HG02938 (cell line): ENCODE measurements around the gene ZNF684.
"Not testable (repeated sequence)": the region's sequence is repeated elsewhere in the genome, so short reads cannot be mapped to it uniquely, and the experiment has no call there.

Source experiments
- ATAC-seq: cut with Tn5 transposase; IDR thresholded peaks from one replicate; pipeline ENCODE4 v1.9.1; 2021; ENCODE audit warnings: mild to moderate bottlenecking, moderate library complexity; ENCODE audit not compliant: unreplicated experiment

Gene ZNF684

DNA sequence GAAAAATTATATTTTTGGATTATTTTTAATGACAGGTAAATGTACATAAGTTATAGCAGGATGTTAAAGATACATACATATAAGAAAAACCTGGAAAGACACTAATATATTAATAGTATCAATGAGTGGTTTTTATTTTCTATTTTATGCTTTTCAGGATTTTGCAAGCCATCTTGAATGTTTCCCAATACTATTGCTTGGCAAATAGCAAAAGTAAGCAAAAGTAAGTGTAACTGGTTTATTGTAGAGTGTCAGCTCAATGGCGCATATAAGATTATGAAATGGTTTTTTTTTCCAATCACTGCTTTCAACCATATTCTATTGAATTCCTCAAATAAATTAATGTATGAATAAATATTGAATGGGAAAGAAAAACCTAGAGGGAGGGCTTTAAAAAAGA, 36.4 kb downstream of the ZNF684 start:
- no peak for ATAC-seq

DNA sequence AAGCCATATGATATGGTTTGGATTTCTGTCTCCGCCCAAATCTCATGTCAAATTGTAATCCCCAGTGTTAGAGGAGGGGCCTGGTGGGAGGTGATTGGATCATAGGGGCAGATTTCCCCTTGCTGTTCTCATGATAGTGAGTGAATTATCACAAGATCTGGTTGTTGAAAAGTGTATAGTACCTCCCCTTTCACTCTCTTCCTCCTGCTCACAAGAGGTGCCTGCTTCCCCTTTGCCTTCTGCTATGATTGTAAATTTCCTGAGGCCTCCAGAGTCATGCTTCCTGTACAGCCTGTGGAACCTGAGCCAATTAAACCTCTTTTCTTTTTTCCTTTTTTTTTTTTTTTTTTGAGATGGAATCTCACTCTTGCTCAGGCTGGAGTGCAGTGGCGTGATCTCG, 43.4 kb downstream of the ZNF684 start:
- not testable (repeated sequence) for ATAC-seq

DNA sequence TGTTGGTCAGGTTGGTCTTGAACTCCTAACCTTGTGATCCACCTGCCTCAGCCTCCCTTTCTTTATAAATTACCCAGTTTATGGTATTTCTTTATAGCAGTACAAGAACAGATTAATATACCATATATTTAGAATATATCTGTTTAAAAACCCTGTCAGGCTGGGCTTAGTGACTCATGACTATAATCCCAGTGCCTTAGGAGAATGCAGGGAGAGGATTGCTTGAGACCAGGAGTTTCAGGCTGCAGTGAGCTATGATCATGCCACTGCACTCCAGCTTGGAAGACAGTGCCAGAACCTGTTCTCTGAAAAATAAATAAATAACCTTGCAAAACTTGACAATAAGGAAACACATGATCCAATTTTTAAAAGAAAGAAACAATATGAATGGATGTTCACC, 43.9 kb downstream of the ZNF684 start:
- no peak for ATAC-seq

DNA sequence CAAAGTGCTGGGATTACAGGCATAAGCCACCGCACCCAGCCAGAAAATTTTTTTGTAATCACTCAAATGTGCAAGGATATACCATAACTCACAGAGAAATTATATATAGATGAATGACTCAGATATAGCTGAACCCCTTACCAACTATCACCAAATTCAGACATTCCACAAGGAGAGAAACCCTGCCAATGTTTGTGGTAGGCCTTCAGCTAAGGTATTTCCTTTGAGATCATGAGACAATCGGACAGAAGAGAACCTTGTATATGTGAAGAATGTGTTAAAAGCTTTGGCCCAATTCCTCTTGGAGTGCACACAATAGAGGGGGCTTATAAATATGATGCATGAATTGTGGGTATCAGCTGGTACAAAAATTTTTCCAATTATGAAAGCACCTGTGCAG, 50.7 kb downstream of the ZNF684 start:
- ATAC-seq, result no peak

DNA sequence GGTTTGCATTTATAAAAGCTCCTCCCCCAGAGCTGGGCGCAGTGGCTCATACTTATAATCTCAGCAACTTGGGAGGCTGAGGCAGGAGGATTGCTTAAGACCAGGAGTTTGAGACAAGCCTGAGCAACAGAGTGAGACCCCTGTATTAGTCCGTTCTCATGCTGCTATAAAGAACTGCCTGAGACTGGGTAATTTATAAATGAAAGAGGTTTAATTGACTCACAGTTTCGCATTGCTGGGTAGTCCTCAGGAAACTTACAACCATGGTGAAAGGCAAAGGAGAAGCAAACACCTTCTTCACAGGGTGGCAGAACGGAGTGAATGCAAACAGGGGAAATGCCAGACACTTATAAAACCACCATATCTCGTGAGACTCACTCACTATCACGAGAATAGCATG, 52.5 kb downstream of the ZNF684 start:
- no peak for ATAC-seq

DNA sequence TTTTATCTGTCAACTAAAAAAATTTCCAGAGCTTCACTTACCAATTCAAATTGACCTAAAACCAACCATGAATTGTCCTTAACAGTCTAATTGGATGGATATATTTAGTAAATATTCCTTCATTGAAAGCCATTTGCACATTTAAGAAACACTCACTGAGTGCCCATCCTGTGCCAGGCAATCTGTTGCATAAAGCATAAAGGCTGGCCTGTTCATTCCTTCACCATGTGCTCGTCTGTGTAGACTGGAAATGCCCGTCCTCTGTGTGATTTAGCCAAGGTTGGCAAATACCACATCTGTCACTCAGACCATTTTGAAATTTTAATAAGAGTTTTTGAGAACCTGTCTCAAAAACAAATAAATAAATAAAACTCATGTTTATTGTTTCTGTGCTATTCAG, 57.1 kb downstream of the ZNF684 start:
- no peak for ATAC-seq

DNA sequence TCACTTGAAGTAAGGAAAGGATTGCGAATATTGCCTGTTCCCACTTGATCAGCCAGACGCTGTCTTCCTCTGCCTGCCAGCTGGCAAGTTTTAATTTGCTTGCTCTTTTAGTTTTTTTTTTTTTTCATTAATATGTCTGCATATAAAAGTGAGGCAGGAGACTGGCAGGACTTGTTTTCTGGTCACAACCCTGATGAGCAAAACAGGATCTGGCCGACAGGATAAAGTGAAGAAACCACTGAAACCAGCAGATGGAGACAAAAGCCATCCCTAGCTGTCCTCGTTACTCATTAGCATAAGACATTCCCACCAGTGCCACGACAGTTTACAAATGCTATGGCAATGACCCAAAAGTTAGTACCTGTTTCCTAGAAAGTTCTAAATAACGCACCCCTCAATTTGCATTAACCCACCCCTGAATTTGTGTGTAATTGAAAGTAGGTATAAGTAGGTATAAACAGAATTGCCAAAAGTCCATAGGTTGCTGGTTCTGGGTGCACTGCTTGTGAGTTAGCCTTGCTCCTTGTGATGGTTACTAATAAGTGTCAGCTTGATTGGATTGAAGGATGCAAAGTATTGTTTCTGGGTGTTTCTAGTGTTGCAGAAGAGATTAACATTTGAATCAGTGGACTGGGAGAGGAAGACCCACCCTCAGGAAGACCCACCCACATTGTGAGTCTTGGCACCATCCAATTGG, 60.8 kb downstream of the ZNF684 start:
- ATAC-seq, result no peak

DNA sequence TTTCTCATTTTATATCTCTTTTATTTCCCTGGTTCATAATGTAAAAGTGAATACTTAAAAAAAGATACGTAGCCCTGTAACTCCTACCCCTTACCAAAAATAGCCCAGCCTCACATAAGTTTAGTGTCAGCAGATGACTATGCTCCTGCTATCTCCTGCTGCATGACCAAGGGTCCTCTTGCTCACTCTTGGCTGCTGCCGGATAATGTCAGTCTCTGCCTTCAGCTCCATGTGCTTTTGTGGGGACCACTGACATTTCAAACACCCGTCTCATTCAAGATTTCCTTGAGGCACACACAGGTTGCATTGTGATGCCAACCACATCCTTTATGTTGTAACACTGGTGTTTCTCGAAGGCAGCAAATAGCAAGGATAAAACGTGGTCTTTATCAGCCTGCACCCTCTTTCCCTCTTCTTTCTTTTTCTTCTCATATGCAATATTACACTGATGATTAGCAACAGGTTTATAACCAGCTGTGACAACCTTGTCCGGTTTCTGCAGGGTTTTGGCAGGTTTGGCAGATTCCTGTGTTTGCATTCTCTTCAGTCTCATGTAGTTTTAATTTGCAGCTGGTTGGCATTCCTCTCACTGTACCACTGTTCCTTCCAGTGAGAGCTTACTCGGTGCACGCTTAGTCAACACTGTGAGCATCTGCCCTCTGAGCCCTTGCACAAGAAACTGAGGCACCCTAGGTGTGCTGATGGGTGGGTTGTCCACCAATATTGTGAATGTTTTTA, 62.2 kb downstream of the ZNF684 start:
- no peak for ATAC-seq

DNA sequence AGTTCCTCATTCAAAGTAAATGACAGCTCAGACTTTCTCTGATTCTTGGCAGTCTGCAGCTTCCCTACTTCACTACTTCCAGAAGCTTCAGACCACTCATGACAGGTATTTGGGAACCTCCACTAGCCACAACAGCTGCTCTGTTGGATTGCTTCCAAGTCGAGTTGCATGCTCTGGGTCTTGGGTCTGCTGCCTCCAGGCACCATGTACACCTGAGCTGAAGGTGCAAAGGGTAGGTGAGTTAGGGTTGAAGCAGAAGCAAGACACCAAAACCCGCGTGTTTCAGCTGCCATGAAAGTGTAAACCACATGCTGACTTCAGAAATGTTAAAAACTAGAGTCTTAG, 62.7 kb downstream of the ZNF684 start:
- no peak for ATAC-seq

DNA sequence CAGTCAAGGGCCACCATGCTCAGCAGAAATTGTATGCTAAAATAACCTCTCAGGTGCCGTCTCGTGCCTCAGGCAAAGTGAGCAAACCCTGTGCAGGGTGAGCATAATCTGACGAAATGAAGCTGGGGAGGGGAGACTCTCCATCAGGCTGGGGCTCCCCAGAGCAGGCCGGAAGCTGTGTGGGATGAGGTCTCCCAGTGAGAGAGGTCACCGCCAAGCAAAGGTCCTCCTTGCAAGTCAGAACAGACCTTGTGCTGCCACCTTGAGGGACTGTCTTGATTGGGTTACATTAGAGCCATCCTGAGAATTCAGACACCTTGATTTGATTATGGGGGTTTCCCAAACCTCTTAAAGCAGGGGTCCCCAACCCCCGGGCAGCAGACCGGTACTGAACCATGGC, 64.2 kb downstream of the ZNF684 start:
- ATAC-seq, result no peak
